ENCODE data around the gene POLDIP2. TPM values are rescaled to one million over a fixed set of nuclear protein-coding genes. Genes with fewer than 3 reads are reported as not detected.
A peak's percentile ranks its signal among the peaks of the same experiment; 100 is the strongest.

Gene POLDIP2
- total RNA-seq, 1 donor, result 82.9 TPM

DNA sequence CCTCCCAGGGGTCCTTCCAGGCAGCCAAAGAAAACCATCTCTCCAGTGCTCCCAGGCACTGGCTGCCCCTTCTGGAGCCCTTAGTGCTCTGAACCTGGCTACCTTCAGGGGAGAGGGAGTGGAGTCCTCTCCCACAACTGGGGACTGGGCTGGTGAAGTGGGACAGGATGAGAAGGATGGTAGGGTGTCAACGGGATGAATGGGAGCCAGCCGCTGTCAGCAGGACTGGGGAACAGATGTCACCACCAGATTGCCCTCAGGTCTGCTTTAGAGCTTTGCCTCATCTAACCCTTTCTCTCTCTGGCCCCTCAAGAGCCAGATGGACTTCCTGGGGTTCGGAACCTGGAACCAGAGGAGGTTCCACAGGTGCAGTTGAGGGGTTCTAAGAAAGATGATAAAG is 8.2 kb upstream of the POLDIP2 start:
- H3K27me3 ChIP-seq (ENCODE audit: insufficient read depth, low read length), result no peaks in the 10 kb centered on the region
- peaks cover under 1% of the 10 kb centered on the region for H4K20me1 ChIP-seq (ENCODE audit: insufficient read depth, low read length)
- H3K27ac ChIP-seq (ENCODE audit: low read depth, low read length), result no peak overlapping the region
- H2AFZ ChIP-seq (ENCODE audit: low read length), result no peak overlapping the region
- peaks cover 6% of the 10 kb centered on the region for H3K4me1 ChIP-seq (ENCODE audit: insufficient read depth, low read length)
- TF ChIP-seq, protein P1, sequence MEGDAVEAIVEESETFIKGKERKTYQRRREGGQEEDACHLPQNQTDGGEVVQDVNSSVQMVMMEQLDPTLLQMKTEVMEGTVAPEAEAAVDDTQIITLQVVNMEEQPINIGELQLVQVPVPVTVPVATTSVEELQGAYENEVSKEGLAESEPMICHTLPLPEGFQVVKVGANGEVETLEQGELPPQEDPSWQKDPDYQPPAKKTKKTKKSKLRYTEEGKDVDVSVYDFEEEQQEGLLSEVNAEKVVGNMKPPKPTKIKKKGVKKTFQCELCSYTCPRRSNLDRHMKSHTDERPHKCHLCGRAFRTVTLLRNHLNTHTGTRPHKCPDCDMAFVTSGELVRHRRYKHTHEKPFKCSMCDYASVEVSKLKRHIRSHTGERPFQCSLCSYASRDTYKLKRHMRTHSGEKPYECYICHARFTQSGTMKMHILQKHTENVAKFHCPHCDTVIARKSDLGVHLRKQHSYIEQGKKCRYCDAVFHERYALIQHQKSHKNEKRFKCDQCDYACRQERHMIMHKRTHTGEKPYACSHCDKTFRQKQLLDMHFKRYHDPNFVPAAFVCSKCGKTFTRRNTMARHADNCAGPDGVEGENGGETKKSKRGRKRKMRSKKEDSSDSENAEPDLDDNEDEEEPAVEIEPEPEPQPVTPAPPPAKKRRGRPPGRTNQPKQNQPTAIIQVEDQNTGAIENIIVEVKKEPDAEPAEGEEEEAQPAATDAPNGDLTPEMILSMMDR (IDR thresholded peaks at IDR 0.05; ENCODE audit: extremely low read depth, low read depth, low read length), result no peak
- H3K79me2 ChIP-seq (ENCODE audit: insufficient read depth, low read length), result no peaks in the 10 kb centered on the region
- no peak overlapping the region for H3K4me2 ChIP-seq (ENCODE audit: insufficient read depth, low read length)
- no peak overlapping the region for H3K4me3 ChIP-seq (ENCODE audit: insufficient read depth, low read length)
- peak; percentile 56 for DNase-seq (ENCODE audit: insufficient read length, low spot score, missing footprints)
- H3K36me3 ChIP-seq (ENCODE audit: insufficient read depth, low read length), result peaks cover 29% of the 10 kb centered on the region
- H3K9me3 ChIP-seq (ENCODE audit: low read depth, low read length), result no peaks in the 10 kb centered on the region

DNA sequence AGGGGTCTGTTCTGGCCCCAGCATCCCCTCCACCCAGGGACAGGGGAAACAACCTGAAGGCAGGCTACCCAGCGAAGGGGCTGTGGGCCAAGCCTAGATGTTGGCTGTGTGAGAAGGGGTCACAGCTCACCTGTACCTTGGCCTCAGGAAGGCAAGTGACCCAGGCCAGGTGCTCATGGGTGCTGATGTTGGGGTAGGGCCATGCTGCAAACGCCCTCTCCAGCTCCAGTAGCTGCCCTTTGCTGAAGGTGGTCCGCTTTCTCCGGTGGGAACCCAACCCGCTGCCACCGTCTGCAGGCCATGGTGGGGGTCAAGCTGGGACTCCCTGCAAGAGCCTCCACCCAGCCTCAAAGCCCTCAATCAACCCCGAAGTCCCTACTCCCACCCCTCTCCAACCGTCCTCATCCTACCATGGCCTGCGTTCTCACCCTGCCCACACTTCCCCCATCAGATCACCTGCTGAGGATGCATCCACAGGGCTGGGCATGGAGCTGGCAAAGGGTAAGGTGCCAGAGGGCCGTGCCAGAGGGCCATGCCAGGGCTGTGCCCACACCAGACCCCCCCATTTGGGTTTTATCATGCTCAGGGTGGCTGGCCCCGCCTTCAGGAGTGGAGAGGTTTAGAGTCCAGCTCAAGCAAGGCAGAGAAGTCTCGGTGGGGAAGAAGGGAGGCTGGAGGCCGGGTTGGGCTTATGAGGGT is 7.5 kb upstream of the POLDIP2 start, which contains the start of gene SEBOX:
Gene SEBOX (minus strand): TSS at position 535 of the 699 bp plus-strand sequence. CDS start 48 bp downstream, at position 487.
- no peaks in the 10 kb centered on the region for H4K20me1 ChIP-seq (ENCODE audit: insufficient read depth, low read length)
- no peak within 1 kb of the TSS for H2AFZ ChIP-seq (ENCODE audit: low read length)
- peak; percentile 58 for DNase-seq (ENCODE audit: insufficient read length, low spot score, missing footprints)
- H3K79me2 ChIP-seq (ENCODE audit: insufficient read depth, low read length), result no peaks in the 10 kb centered on the region
- H3K27ac ChIP-seq (ENCODE audit: low read depth, low read length), result no peak within 1 kb of the TSS
- no peaks in the 10 kb centered on the region for H3K9me3 ChIP-seq (ENCODE audit: low read depth, low read length)
- TF ChIP-seq, protein P1 (IDR thresholded peaks at IDR 0.05; ENCODE audit: extremely low read depth, low read depth, low read length), result no peak
- no peak within 1 kb of the TSS for H3K4me2 ChIP-seq (ENCODE audit: insufficient read depth, low read length)
- peaks cover 36% of the 10 kb centered on the region for H3K36me3 ChIP-seq (ENCODE audit: insufficient read depth, low read length)
- H3K4me3 ChIP-seq (ENCODE audit: insufficient read depth, low read length), result no peak within 1 kb of the TSS
- H3K27me3 ChIP-seq (ENCODE audit: insufficient read depth, low read length), result no peaks in the 10 kb centered on the region
- H3K4me1 ChIP-seq (ENCODE audit: insufficient read depth, low read length), result no peaks in the 10 kb centered on the region

DNA sequence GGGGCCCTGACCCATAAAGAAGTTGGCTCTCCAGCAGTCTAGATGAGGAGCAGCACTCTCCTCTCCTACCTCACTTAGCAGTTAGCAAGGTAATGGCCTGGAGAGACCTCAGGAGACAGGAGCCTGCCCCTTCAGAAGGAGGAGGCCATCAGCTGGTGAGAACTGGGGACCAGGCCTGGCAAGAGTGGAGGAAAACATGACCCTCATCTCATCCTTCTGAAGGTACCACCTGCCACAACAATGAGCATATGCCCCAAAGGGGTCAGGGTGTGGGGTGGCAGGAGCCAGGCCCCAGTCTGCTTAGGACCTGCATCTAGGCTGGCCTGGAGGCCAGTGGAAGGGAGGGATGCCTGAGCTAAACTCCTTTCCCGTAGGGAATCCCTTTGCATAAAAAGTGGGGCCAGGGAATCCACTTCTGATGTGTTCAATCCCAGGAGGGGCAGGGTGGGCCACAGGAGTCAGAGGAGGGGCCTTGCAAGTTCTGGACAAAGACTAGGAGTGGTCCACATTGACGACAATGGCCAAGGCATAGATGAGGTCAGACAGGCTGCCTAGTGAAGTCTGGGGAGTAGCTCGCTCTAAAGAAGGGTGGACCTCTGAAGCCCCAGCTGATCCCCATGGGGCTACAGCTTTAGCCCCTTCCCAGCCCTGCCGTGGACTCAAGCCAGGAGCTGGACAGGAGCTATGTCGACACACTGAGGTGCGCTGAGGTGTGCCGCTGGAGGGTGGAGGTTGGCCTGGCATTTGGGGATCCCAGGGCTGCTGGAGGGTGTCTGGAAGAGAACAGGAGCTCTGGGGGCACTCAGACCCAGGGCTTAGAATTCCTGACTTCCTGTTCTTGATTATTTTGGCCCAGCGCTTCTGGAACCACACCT is 6.7 kb upstream of the POLDIP2 start:
- Histone ChIP-seq H3K4me2 (ENCODE audit: insufficient read depth, low read length) (no peak overlapping the region), H3K27me3 (ENCODE audit: insufficient read depth, low read length) (no peaks in the 10 kb centered on the region), H3K27ac (ENCODE audit: low read depth, low read length) (no peak overlapping the region), H3K9me3 (ENCODE audit: low read depth, low read length) (no peaks in the 10 kb centered on the region), H3K4me3 (ENCODE audit: insufficient read depth, low read length) (no peak overlapping the region), H4K20me1 (ENCODE audit: insufficient read depth, low read length) (no peaks in the 10 kb centered on the region), H3K4me1 (ENCODE audit: insufficient read depth, low read length) (no peaks in the 10 kb centered on the region), H3K79me2 (ENCODE audit: insufficient read depth, low read length) (peaks cover 3% of the 10 kb centered on the region), H3K36me3 (ENCODE audit: insufficient read depth, low read length) (peaks cover 40% of the 10 kb centered on the region), H2AFZ (ENCODE audit: low read length) (no peak overlapping the region)
- DNase-seq (ENCODE audit: insufficient read length, low spot score, missing footprints), result peak; percentile 71
- TF ChIP-seq, protein P1 (IDR thresholded peaks at IDR 0.05; ENCODE audit: extremely low read depth, low read depth, low read length), result no peak

DNA sequence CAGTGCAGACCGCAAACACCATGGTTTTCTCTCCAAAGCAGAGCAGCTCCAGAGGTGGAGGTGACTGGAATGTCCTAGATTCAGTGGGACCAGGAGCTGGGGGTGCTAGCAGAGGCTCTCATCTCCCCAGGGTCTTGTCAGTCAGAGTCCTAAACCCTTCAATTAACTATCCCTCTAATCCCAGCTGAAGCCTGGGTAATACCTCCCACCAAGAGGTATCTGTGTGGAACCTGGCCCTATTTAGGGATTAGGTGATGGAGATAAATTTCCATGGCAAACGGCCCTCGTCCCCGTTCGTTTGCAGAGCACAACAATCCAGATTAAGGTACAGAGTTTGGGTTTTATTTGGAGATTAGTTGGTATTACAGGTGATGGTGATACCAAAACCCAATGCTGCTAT is 5.9 kb upstream of the POLDIP2 start:
- Histone ChIP-seq H2AFZ (ENCODE audit: low read length) (no peak overlapping the region), H3K79me2 (ENCODE audit: insufficient read depth, low read length) (peaks cover 9% of the 10 kb centered on the region), H3K9me3 (ENCODE audit: low read depth, low read length) (no peaks in the 10 kb centered on the region), H3K27me3 (ENCODE audit: insufficient read depth, low read length) (no peaks in the 10 kb centered on the region), H3K36me3 (ENCODE audit: insufficient read depth, low read length) (peaks cover 44% of the 10 kb centered on the region), H3K4me3 (ENCODE audit: insufficient read depth, low read length) (no peak overlapping the region), H3K27ac (ENCODE audit: low read depth, low read length) (no peak overlapping the region), H3K4me2 (ENCODE audit: insufficient read depth, low read length) (no peak overlapping the region), H4K20me1 (ENCODE audit: insufficient read depth, low read length) (no peaks in the 10 kb centered on the region), H3K4me1 (ENCODE audit: insufficient read depth, low read length) (peaks cover 2% of the 10 kb centered on the region)
- TF ChIP-seq, protein P1 (IDR thresholded peaks at IDR 0.05; ENCODE audit: extremely low read depth, low read depth, low read length), result no peak
- DNase-seq (ENCODE audit: insufficient read length, low spot score, missing footprints), result no peak
